A549 (cell line): ENCODE results near the gene BAIAP2L1.

Experiments used
- JUN ChIP-seq, 2 experiments: fragments of >200 bp; sonication (Bioruptor Twin); formaldehyde crosslinking; IDR thresholded peaks; 2 replicates in 1 of 2; 3 replicates in 1 of 2; pipeline ENCODE4 v1.6.1; 2016 to 2017
- KDM1A ChIP-seq: fragments of 200-600 bp; sonication (generic); IDR thresholded peaks from 2 replicates; pipeline ENCODE4 v1.6.1; 2016; ENCODE audit warnings: low read depth, mild to moderate bottlenecking
- POLR2A ChIP-seq: IDR thresholded peaks from 2 replicates; pipeline ENCODE4 v1.6.1; 2012; ENCODE audit warnings: mild to moderate bottlenecking, low read length
- RCOR1 ChIP-seq: fragments of 150-350 bp; IDR thresholded peaks from 2 replicates; pipeline ENCODE4 v1.6.1; 2014; ENCODE audit warnings: antibody characterized with exemption, low read length, low read depth
- SMC3 ChIP-seq: fragments of >200 bp; sonication (Bioruptor Twin); formaldehyde crosslinking; IDR thresholded peaks from 3 replicates; pipeline ENCODE4 v1.6.1; 2018; ENCODE audit warnings: inconsistent platforms
- TFCP2L1 ChIP-seq: fragments of 250-450 bp; sonication (Bioruptor Pico); IDR thresholded peaks from 2 replicates; pipeline ENCODE4 v1.5.0; 2021; ENCODE audit warnings: mild to moderate bottlenecking
- TF ChIP-seq, protein P1 (sequence below): fragments of >200 bp; sonication (Bioruptor Twin); formaldehyde crosslinking; IDR thresholded peaks from 2 replicates; pipeline ENCODE4 v1.6.1; 2016
- TF ChIP-seq, protein P2 (sequence below): fragments of >200 bp; sonication (Bioruptor Twin); formaldehyde crosslinking; IDR thresholded peaks from 3 replicates; pipeline ENCODE4 v1.5.1; 2016
- TF ChIP-seq, protein P3 (sequence below): fragments of 450-650 bp; IDR thresholded peaks from 2 replicates; pipeline ENCODE4 v1.6.1; 2014; ENCODE audit warnings: antibody characterized with exemption
- TF ChIP-seq, protein P4 (sequence below): fragments of 200-600 bp; sonication (generic); IDR thresholded peaks from 2 replicates; pipeline ENCODE4 v1.6.1; 2016; ENCODE audit warnings: antibody characterized with exemption, mild to moderate bottlenecking, moderate library complexity
- TF ChIP-seq, protein P5 (sequence below): IDR thresholded peaks from 2 replicates; pipeline ENCODE4 v1.6.1; 2012

DNA sequence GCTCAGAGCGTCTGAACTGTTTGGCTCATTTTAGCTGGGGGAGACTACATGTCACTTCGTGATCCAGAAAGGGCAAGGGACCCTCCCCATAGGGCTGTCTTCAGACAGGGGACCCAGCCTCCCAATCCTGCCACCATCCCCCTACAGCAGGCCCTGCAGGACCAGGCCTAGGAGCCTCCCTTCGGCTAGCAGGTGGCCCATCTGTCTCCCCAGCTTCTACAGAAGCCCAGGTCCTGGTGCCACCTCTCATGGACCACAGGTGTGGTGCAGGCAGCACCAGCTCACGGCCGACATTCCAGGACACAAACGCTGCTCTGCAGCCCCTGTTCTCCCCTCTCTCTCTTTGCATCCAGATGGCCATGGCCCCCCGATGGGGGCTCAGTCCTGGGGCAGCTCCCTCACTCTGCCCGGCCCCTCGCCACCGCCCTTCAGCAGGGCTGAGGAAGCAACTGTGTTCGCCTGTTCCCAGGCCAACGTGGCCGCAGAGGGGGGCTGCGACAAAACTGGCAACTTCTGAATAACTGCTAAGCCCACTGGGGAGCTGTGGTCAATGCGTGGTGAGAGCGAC, 159.1 kb downstream of the BAIAP2L1 start:
- TF ChIP-seq RCOR1 (no peak), JUN (IDR thresholded peaks at IDR 0.05) (no peak), KDM1A (no peak), POLR2A (no peak), TFCP2L1 (CRISPR knock-in tag) (no peak), SMC3 (no peak)
- TF ChIP-seq, protein P1, sequence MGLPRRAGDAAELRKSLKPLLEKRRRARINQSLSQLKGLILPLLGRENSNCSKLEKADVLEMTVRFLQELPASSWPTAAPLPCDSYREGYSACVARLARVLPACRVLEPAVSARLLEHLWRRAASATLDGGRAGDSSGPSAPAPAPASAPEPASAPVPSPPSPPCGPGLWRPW: no peak
- TF ChIP-seq, protein P2, sequence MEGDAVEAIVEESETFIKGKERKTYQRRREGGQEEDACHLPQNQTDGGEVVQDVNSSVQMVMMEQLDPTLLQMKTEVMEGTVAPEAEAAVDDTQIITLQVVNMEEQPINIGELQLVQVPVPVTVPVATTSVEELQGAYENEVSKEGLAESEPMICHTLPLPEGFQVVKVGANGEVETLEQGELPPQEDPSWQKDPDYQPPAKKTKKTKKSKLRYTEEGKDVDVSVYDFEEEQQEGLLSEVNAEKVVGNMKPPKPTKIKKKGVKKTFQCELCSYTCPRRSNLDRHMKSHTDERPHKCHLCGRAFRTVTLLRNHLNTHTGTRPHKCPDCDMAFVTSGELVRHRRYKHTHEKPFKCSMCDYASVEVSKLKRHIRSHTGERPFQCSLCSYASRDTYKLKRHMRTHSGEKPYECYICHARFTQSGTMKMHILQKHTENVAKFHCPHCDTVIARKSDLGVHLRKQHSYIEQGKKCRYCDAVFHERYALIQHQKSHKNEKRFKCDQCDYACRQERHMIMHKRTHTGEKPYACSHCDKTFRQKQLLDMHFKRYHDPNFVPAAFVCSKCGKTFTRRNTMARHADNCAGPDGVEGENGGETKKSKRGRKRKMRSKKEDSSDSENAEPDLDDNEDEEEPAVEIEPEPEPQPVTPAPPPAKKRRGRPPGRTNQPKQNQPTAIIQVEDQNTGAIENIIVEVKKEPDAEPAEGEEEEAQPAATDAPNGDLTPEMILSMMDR: no peak; the same call in 1 of the 3 replicates
- TF ChIP-seq, protein P3, sequence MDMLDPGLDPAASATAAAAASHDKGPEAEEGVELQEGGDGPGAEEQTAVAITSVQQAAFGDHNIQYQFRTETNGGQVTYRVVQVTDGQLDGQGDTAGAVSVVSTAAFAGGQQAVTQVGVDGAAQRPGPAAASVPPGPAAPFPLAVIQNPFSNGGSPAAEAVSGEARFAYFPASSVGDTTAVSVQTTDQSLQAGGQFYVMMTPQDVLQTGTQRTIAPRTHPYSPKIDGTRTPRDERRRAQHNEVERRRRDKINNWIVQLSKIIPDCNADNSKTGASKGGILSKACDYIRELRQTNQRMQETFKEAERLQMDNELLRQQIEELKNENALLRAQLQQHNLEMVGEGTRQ: no peak
- TF ChIP-seq, protein P4, sequence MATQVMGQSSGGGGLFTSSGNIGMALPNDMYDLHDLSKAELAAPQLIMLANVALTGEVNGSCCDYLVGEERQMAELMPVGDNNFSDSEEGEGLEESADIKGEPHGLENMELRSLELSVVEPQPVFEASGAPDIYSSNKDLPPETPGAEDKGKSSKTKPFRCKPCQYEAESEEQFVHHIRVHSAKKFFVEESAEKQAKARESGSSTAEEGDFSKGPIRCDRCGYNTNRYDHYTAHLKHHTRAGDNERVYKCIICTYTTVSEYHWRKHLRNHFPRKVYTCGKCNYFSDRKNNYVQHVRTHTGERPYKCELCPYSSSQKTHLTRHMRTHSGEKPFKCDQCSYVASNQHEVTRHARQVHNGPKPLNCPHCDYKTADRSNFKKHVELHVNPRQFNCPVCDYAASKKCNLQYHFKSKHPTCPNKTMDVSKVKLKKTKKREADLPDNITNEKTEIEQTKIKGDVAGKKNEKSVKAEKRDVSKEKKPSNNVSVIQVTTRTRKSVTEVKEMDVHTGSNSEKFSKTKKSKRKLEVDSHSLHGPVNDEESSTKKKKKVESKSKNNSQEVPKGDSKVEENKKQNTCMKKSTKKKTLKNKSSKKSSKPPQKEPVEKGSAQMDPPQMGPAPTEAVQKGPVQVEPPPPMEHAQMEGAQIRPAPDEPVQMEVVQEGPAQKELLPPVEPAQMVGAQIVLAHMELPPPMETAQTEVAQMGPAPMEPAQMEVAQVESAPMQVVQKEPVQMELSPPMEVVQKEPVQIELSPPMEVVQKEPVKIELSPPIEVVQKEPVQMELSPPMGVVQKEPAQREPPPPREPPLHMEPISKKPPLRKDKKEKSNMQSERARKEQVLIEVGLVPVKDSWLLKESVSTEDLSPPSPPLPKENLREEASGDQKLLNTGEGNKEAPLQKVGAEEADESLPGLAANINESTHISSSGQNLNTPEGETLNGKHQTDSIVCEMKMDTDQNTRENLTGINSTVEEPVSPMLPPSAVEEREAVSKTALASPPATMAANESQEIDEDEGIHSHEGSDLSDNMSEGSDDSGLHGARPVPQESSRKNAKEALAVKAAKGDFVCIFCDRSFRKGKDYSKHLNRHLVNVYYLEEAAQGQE: no peak
- TF ChIP-seq, protein P5, sequence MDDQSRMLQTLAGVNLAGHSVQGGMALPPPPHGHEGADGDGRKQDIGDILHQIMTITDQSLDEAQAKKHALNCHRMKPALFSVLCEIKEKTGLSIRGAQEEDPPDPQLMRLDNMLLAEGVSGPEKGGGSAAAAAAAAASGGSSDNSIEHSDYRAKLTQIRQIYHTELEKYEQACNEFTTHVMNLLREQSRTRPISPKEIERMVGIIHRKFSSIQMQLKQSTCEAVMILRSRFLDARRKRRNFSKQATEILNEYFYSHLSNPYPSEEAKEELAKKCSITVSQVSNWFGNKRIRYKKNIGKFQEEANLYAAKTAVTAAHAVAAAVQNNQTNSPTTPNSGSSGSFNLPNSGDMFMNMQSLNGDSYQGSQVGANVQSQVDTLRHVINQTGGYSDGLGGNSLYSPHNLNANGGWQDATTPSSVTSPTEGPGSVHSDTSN: no peak
